Stimulated activated CD8-positive, alpha-beta memory T cell treated with anti-CD3 and anti-CD28 coated beads, Interleukin-4, amount 100 ng/mL, for 1 hour (primary cell): ENCODE data around the gene ALG1.
"Not testable (repeated sequence)": the region's sequence is repeated elsewhere in the genome, so short reads cannot be mapped to it uniquely, and the experiment has no call there.

Experiments used
- DNase-seq, 2 donors: peaks; one replicate each; pipeline ENCODE4 v3.0.0-alpha.2; 2020; ENCODE audit warnings: low read depth in 2 of 2, low spot score in 1 of 2

Gene ALG1

GRCh38 chr16:5072334-5073278 lies 963 bp downstream of the ALG1 start:
- DNase-seq, result no peak

GRCh38 chr16:5073279-5073629 lies 1.6 kb downstream of the ALG1 start:
- no peak for DNase-seq

GRCh38 chr16:5073771-5074170 lies 2.1 kb downstream of the ALG1 start:
- DNase-seq, result not testable (repeated sequence)

- DNase-seq, result no peak
These were observed 4.0 kb downstream of the ALG1 start for GRCh38 chr16:5075637-5076036.

- no peak for DNase-seq
These were observed 5.7 kb downstream of the ALG1 start for GRCh38 chr16:5077304-5077703.

- no peak for DNase-seq
These were observed 7.0 kb downstream of the ALG1 start for GRCh38 chr16:5078626-5079025.

GRCh38 chr16:5080461-5080860 lies 8.8 kb downstream of the ALG1 start:
- not testable (repeated sequence) for DNase-seq

GRCh38 chr16:5080996-5081395 lies 9.4 kb downstream of the ALG1 start:
- not testable (repeated sequence) for DNase-seq

GRCh38 chr16:5083646-5084045 lies 12.0 kb downstream of the ALG1 start:
- not testable (repeated sequence) for DNase-seq

- DNase-seq, result not testable (repeated sequence)
These were observed 12.6 kb downstream of the ALG1 start for GRCh38 chr16:5084099-5084731.

- DNase-seq, result peak in 1 of 2 donors; percentile 17
These were observed 13.2 kb downstream of the ALG1 start for GRCh38 chr16:5084802-5085201.

- DNase-seq, result not testable (repeated sequence)
These were observed 14.1 kb downstream of the ALG1 start for GRCh38 chr16:5085716-5086115.

- DNase-seq, result not testable (repeated sequence)
These were observed 16.6 kb downstream of the ALG1 start for GRCh38 chr16:5088086-5088790.

- not testable (repeated sequence) for DNase-seq
These were observed 17.3 kb downstream of the ALG1 start for GRCh38 chr16:5088936-5089335.

- DNase-seq, result not testable (repeated sequence)
These were observed 18.4 kb downstream of the ALG1 start for GRCh38 chr16:5089911-5090555.

- DNase-seq, result not testable (repeated sequence)
These were observed 18.9 kb downstream of the ALG1 start for GRCh38 chr16:5090592-5090991.

- not testable (repeated sequence) for DNase-seq
These were observed 21.4 kb downstream of the ALG1 start for GRCh38 chr16:5093081-5093480.

GRCh38 chr16:5093746-5094145 lies 22.1 kb downstream of the ALG1 start:
- DNase-seq, result not testable (repeated sequence)

GRCh38 chr16:5095145-5095830 lies 23.6 kb downstream of the ALG1 start:
- not testable (repeated sequence) for DNase-seq

GRCh38 chr16:5096437-5097060 lies 24.9 kb downstream of the ALG1 start:
- not testable (repeated sequence) for DNase-seq
